Uterus (tissue), 2 donors: Measurements from ENCODE around the gene IFITM1.

Experiments
- CTCF ChIP-seq, 4 experiments: fragments of 200-600 bp in 2 of 4; fragments of 450-650 bp in 2 of 4; sonication (generic) in 2 of 4; IDR thresholded peaks; one replicate each; pipeline ENCODE4 v1.5.1; 2016 to 2019; ENCODE audit warnings: antibody characterized with exemption in 4 of 4, mild to moderate bottlenecking in 2 of 4, moderate library complexity in 1 of 4
- POLR2A ChIP-seq, 2 donors: fragments of 450-650 bp; IDR thresholded peaks; one replicate each; pipeline ENCODE4 v1.6.1; 2016; ENCODE audit warnings: antibody characterized with exemption in 2 of 2, mild to moderate bottlenecking in 1 of 2, moderate library complexity in 1 of 2

- TF ChIP-seq CTCF (IDR thresholded peaks at IDR 0.05) (no peak), POLR2A (IDR thresholded peaks at IDR 0.05) (no peak)
These were observed 1.2 kb downstream of the IFITM1 start for GRCh38 chr11:315051-315481.
